ENCODE results near the gene FBXO22.
"Not testable (repeated sequence)": the region's sequence is repeated elsewhere in the genome, so short reads cannot be mapped to it uniquely, and the experiment has no call there.

Gene FBXO22

DNA sequence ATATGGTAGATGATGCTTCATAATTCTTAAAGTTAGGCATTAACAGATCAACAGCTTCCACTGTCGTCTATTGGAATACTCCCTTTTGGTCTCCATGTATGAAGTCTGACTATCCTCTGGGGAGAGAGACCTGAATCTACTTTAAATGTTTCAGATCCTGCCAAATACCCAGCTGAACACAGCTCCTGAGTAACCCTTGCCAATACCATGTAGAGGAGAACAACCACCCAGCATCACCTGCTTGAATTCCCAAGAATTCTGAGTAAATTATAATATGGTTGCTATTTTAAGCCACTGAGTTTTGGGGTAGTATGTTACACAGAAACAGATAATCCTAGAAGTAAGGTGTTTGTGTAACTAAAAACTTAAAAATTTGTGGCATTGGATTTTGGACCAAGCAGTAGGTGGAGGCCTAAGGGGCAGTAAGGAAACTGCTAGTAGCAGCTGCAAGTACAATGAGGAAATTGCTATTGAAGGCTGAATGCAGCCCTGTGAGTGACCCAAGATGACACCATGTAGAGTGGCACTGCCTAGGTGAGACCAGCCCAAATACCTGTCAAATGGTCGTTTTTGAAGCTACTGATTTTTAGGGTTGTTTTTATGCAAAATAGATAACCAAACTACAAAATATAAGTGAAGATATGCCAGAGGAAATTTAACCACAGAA lies 77.6 kb downstream of the FBXO22 start:
- DNase-seq (ENCODE audit: low spot score): no peak

DNA sequence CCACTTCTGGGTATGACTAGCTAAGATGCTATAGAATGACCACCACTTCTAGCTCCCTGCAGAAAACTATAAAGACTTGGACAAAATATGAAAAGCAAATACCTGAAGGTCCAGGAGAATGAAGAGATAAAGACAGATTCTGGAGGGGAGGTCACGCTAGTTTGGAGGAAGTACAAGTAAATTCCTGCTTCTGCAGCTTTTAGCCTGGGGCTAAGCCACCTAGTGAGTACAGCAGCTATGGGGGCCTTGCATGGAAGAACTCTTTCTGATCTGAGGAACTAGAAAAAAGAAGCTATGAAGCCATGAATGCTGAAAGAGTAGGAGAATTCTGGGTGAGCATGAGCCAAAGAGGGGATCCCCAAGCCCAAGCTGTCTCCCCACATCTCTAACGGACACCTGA lies 78.8 kb downstream of the FBXO22 start:
- DNase-seq (ENCODE audit: low spot score): no peak

DNA sequence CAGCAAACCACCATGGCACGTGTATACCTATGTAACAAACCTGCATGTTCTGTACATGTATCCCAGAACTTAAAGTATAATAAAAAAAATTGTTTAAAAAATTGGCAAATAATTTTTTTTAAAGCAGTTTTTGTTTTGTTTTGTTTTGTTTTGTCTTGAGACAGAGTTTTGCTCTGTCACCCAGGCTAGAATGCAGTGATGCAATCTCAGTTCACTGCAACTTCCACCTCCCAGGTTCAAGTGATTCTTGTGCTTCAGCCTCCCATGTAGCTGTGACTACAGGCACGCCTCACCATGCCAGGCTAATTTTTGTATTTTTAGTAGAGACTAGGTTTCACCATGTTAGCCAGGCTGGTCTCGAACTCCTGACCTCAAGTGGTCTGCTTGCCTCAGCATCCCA lies 81.0 kb downstream of the FBXO22 start:
- not testable (repeated sequence) for DNase-seq (ENCODE audit: low spot score)

DNA sequence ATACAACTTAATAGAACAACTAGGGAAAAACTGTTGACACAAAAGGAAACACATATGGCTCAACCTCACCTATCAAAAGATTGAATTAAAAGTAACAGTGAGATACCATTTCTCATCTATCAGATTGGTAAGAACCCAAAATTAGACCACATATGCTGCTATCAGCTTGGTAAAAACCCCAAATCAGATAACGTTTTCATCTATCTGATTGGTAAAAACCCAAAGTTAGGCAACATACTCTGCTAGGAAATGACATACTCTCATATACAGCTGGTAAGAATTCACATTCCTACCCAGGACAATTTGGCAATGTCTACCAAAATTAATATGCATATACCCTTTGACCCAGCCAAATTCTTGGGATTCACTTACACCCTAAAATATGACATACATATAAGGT lies 82.3 kb downstream of the FBXO22 start:
- no peak for DNase-seq (ENCODE audit: low spot score)

DNA sequence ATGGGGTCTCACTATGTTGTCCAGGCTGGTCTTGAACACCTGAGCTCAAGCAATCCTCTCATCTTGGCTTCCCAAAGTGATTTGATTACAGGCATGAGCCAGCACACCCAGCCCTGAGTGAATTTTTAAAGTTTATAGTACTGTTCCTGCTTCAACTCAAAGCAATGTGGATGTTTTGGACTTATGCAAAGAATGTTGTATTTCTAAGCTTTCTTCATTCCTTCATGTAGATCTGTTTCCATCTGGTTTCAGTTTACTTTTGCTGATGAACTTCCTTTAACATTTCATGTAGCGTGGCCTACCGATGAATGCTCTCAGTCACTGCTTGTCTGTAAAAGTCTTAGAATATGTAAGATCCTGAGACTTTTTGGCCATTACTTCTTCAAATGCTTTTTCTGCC lies 85.4 kb downstream of the FBXO22 start:
- no peak for DNase-seq (ENCODE audit: low spot score)

DNA sequence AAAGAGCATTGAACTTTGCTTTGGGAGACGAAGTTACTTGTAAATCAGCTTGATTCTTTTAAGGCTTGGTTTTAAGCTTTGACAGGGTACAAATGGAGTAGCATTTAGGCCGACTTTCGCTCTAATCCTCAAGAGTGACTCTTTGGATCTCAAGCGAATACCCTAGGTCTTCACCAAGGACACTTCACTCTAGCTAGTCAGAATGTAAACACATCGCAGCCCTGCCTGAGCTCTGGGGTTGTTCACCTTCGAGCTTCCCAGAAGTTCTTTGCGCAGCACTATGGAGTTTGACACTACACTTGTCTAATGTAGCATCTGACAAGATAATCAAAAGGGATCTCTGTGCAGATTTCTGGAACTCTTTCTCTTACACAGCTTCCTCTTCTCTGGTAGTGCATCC lies 86.2 kb downstream of the FBXO22 start:
- no peak for DNase-seq (ENCODE audit: low spot score)

Data from CD4-positive, alpha-beta T cell treated with Interleukin-2 at 100 ng/mL for 4 hours (primary cell).